ENCODE measurements around the gene NOS1.

The NOS1 gene

GRCh38 chr12:117161460-117162166 is 199.8 kb downstream of the NOS1 start:
- no peaks in the 10 kb centered on the region for H3K27me3 ChIP-seq (ENCODE audit: control insufficient read depth in 1 of 2, insufficient read depth in 2 of 2, low read length in 2 of 2)
- no peak overlapping the region for H3K9ac ChIP-seq (ENCODE audit: low read length in 2 of 2)
- no peaks in the 10 kb centered on the region for H3K4me1 ChIP-seq (ENCODE audit: control insufficient read depth, insufficient read depth, low read length)
- peaks cover 53 to 68% of the 10 kb centered on the region in 2 donors for H3K36me3 ChIP-seq (ENCODE audit: control insufficient read depth in 2 of 2, insufficient read depth in 2 of 2, low read length in 2 of 2)
- no peak overlapping the region for H3K27ac ChIP-seq (ENCODE audit: low read length)
- H3K9me3 ChIP-seq (ENCODE audit: control insufficient read depth in 2 of 2, low read length in 2 of 2), result no peaks in the 10 kb centered on the region
- H3K4me3 ChIP-seq (ENCODE audit: low read length in 2 of 2), result no peak overlapping the region

GRCh38 chr12:117159674-117160073 is 201.8 kb downstream of the NOS1 start:
- peaks cover 44 to 67% of the 10 kb centered on the region in 2 donors for H3K36me3 ChIP-seq (ENCODE audit: control insufficient read depth in 2 of 2, insufficient read depth in 2 of 2, low read length in 2 of 2)
- H3K9ac ChIP-seq (ENCODE audit: low read length in 2 of 2), result no peak overlapping the region
- H3K27me3 ChIP-seq (ENCODE audit: control insufficient read depth in 1 of 2, insufficient read depth in 2 of 2, low read length in 2 of 2), result no peaks in the 10 kb centered on the region
- no peaks in the 10 kb centered on the region for H3K4me1 ChIP-seq (ENCODE audit: control insufficient read depth, insufficient read depth, low read length)
- H3K4me3 ChIP-seq (ENCODE audit: low read length in 2 of 2), result no peak overlapping the region
- H3K9me3 ChIP-seq (ENCODE audit: control insufficient read depth in 2 of 2, low read length in 2 of 2), result no peaks in the 10 kb centered on the region
- no peak overlapping the region for H3K27ac ChIP-seq (ENCODE audit: low read length)

DNA sequence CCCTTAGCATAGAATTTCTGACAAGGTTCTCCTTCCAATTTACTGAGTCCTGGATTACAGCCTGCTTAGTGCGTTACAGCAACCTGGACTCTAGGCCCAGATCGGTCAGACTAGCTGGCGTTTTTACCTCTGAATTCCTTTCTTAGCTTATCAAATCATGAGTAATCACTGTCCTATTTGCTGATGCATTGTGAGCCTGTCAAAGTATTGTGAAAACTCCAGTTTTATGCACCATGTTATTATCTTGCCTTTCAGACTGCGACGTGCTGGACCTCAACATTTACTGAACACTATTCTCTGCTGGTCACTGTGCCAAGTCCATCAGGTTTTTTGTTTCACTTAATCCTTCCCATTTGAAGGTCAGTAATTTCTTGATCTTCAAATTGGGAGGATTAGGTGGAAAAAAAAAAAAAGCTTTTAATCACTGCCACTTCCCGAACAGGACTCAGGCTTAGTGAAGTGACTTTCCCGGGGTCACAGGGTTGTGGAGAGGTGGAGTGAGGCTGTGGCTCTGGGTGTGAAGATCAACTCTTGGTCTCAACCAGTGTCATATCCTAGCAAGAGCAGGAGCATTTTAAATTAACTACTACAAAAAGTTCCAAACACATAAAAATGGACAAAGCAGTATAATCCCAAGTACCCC is 202.4 kb downstream of the NOS1 start:
- no peaks in the 10 kb centered on the region for H3K27me3 ChIP-seq (ENCODE audit: control insufficient read depth in 1 of 2, insufficient read depth in 2 of 2, low read length in 2 of 2)
- H3K9ac ChIP-seq (ENCODE audit: low read length in 2 of 2), result no peak overlapping the region
- no peak overlapping the region for H3K4me3 ChIP-seq (ENCODE audit: low read length in 2 of 2)
- no peak overlapping the region for H3K27ac ChIP-seq (ENCODE audit: low read length)
- H3K9me3 ChIP-seq (ENCODE audit: control insufficient read depth in 2 of 2, low read length in 2 of 2), result no peaks in the 10 kb centered on the region
- H3K36me3 ChIP-seq (ENCODE audit: control insufficient read depth in 2 of 2, insufficient read depth in 2 of 2, low read length in 2 of 2), result peaks cover 44 to 69% of the 10 kb centered on the region in 2 donors
- H3K4me1 ChIP-seq (ENCODE audit: control insufficient read depth, insufficient read depth, low read length), result no peaks in the 10 kb centered on the region
